Hematopoietic multipotent progenitor cell treated with erythropoietin and hydrocortisone succinate and interleukin-3 and kit ligand, for 15 days (in vitro differentiated cells): ENCODE results near the gene ATP9A.

Experiments used
- DNase-seq: peaks from one replicate; pipeline ENCODE4 v3.0.0-alpha.2; 2015; ENCODE audit warnings: low spot score

ATP9A gene

DNA sequence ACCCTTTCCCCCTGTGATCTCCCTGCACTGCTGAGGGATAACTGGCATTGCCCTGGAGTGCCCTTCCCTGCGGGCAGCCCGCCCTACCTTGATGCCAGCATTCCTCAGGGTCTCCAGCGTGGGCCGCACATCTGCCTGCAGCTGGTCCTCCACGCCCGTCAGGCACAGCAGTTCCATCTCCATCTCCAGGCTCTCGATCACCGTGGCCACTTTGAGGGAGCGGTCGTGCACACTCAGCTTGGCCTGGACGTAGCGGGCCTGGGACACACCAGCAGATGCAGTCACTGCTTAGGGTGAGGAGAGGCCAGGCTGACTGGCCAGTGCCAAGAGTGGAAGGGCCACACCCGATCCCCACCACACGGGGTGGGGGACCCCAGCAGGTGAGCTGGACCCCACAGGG, 143.1 kb downstream of the ATP9A start:
- DNase-seq: no peak

DNA sequence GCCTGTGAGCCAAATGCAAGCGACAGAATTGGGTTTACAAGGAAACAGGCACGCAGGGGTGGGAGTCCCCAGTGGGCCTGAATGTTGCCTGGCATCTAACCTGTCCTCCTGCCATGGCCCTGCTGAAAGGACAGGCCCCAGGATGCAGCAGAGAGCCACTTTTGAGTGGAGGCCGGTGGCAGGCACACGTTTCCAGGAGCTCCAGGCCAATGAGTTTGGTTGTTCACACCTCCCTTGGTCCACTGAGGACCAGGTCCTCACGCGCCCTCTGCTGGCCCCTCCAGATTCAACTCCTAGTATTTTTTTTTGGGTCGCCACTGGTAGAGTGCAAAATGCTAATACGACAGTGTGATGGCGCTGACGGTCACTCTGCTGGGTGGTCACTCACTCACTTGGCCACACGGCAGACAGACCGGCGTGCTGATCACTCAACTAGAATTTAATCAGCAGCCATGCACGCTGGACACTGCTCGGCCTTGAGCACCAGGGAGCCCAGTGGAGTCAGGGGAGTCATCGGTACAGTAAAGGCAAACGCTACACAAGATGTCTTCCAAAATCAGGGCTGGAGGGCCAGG, 143.9 kb downstream of the ATP9A start:
- peak; percentile 50 for DNase-seq

DNA sequence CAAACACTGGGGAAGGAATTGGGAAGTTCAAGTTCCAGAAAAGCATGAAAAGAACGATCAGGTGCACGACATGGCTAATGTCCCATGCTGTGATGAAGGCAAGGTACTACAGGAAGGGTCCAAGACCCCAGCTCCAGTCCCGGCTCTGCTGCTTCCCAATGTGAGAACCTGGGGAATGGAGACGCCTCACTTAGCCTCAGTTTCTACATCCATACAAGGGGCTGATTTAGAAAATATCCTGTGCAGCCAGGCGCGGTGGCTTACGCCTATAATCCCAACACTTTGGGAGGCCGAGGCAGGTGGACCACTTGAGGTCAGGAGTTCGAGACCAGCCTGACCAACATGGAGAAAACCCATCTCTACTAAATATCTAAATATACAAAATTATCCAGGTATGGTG, 144.9 kb downstream of the ATP9A start:
- DNase-seq: no peak

DNA sequence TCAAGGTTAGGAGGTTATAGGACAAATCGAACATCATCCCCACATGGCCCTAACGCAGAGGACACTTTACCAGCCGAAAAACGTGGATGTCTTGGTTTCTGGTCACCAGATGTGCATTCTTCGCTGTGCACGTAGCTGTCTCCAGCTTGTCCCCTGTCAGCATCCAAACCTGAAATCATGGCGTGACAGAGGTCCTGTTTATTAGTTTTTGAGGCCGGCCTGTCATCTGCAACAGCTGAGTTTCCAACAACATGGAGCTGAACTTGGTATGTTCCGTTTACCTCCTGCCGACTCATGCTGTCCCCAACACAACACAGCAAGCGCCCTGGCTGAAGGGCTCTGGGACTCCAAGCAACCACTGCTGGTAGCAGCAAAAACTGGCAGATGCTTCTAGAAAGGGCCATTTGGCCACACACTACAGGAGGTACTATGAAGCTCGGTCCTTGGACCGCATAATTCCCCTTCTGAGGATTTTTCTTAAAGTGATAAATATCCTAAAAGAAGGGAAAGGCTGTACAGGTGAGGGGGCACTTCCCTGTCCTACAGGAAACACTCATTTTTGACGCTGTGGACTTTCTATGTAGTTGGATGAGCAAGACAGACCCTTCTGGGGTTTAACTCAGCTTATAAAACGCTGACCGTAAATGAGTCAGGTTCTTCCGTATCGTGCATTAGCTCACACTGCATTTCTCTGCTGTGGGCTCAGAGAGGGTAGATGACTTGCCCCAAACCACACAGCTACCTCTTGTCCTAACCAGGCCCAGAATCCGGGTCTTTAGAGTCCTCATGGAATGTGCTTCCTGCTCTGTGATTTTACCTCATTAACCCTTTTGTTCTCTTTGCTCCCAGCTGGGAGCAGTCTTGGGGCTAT, 146.0 kb downstream of the ATP9A start:
- no peak for DNase-seq

DNA sequence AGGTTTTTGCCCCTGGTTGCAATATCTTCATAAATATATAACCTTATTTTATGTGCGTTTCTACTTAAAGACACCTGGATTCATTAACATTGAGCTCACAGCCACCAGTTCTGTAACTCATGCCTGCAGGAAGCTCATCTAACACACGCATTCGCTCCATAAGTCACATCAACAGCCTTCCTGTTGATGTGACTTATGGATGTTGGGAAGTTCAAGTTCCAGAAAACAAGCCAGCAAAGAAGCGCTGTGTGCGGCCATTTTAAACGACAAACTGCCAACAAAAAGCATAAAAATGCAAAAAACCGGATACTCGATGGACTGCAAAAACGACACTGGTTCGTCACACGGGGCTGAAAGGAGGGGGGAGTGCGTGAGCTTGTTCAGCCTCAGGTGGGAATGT, 147.8 kb downstream of the ATP9A start:
- no peak for DNase-seq

DNA sequence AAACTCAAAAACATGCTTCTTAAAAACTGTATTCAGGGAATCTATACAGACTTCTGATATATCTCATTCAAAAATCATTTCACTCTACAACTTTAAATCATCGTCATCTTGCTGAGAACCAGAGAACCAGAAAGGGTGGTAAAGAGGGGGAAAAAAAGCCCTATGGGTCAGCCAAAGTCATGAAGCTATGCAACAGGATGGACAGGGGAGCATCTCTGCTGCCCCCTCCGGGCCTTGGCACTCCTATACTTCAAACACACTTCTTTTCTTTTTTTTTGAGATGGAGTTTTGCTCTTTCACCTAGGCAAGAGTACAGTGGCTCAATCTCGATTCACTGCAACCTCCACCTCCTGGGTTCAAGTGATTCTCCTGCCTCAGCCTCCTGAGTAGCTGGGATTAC, 152.1 kb downstream of the ATP9A start:
- no peak for DNase-seq

DNA sequence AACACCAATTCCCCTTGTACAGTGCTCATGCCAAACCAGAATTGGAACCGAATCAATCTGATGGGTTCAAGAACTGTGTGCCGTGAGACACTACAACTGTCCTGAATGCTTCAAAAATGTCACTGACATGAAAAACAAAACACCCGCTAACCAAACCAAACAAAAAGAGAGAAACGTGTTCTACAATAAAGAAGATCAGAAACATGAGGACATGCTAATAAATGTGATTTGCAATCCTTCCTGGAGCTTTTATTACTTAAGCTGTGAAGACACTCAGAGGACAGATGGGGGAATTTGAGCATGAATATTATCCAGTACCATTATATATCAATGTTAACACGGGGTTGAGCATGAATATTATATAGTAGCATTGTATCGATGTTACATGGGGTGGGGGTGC, 153.5 kb downstream of the ATP9A start:
- DNase-seq: no peak

DNA sequence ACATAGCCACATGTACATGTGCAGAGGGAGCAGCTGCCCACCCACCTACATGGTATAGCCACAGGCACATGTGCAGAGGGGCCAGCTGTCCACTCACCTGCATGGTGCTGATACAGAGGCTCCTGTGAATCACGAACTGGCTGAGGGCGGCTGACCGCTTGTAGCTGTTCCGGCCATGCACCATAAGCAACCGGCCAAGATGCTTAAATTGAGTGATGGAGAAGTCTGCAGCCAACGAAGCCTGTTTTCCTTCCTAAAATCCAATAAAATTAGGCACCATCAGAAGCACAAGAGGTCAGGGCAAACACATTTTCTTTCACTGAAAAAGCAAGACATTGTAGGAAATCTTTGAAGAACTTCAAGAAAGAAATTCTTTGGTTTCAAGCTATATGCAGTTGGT, 154.6 kb downstream of the ATP9A start:
- DNase-seq: no peak

DNA sequence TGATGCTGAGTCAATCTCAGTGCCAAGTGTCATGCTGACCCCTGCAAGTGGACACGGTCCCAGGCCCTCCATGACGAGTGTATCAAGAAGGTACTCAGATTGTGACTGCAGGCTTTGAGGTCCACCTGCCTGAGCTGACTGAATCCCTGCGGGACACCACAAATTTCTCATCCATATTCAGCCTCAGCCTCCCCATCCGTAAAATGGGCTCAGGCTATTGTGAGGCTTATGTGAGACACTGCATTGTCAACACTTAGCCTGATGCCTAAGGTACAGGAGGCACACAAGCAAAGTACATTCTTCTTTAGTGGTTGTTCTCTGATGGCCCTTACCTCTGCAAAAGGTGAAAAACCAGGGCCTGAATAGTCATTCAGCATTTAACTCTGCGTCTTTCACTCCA, 155.3 kb downstream of the ATP9A start:
- no peak for DNase-seq

DNA sequence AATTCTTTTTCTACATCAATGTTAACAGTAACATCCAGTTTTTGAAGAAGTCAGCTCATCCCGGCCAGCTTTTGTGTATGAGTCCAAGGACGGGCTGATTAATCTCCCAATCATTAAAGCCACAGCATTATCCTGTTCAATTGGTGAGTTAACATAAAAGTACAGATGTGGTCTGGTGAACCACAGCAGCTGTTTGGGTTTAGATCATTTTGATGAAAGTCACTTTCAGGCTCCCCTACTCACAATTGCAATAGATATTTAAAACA, 156.6 kb downstream of the ATP9A start:
- no peak for DNase-seq

DNA sequence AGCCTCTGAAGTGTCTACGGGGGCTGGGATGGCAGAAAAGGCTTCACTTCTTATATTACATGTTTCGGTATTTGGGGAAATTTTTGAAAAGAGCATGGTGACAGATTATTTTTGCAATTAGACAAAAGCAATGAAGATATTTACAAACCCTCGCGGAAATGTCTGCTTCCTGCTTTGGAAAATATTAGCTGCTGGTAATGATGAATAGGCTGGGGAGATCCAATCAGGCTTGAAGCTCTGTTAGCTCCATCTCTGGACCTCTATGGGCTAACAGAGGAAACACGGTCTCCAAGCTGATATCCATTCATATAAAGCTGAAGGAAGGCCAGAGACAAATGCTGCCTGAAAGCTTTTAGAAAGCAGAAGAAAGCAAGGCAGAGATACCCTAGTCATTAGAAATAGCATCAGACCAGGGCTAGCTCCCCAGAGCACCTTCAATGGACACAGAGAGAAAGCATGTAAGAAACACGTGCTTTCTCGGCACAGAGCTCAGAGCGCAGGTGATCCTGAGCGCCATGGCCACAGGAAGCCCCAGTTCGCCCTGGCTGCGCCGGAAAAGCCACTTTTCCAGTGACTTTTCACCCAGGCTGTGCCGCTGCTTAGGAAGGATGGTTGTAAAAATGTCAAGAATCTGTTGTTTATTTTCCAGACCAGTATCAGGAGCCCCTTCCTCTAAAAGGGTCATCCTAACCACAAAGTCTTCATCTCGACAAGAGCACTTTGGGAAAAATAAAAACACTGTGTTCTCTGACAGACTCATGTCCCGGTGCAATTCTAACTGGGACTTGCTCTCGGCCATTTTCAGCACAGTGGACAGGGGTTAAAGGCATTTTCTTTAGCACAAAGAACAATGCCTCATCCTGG, 157.2 kb downstream of the ATP9A start:
- no peak for DNase-seq

DNA sequence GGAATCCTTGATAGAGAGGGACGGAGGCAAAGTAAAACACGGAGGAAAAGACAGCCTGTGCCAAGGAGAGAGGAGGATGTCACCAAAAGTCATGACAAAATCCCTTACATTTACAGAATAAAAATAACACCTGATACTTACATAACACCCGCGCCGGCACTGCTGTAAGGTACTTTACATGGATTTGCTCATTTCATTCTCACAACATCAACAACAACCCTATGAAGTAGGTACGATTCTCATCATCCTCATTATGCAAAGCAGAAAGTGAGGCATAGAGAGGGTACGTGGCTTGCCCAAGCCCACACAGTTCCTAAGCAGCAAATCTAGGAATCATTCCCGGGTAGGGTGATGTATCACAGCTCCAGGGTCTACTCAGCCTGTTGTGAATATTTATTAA, 158.1 kb downstream of the ATP9A start:
- DNase-seq: no peak

DNA sequence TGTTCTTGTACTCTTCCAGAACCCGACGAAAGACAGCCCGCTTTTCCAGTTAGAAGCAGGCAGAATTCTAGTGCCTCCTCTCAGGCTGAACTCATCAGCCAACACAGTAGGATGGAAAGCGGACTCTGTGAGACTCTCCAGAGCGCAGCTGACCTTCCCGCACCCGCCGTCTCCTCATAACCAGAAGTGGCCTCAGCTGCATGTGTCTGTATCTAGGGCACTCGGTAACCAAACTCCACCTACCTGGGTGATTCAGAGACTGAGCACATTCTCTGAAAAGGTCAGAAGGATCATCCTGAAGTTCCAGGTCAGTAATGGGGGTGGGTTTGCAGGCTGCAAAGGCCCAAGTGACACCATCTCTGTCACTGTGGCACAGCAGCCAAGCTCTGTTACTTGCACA, 158.9 kb downstream of the ATP9A start:
- no peak for DNase-seq

DNA sequence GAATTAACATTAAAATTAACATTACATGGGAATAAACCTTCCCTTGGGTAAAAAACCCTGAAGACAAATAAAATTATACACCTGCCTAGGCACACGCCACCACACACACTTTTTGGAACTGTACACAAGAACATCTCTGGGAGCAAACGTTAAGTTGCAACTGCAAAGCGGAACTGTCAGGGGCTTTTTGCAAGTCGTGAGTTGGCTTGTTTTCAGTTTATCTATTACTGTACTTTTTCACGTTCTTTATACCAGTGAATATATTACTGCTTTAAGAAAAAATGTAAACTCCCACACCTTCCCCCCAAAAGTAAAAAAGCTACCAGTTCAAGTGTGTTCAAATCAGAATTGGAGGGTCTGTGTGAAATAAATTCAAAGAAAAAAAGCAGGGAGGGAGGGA, 160.1 kb downstream of the ATP9A start:
- no peak for DNase-seq

DNA sequence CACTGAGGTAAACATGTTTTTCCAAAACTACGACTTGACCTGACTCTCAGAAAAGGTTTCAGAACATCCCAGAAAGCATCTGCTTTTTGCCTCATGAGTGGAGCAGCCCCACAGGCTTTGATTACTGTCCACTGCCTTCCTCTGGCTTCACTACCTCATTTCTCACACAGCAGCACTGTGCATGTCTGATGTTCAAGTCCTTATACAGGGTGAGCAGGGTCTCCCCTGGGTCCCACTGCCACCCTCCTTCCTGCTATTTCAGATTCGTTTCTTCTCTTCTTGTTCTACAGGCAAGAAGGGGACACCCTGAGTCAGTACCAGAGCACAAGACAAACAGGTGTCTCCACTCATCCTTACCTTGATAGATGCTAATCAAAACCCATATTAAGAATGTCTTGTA, 161.0 kb downstream of the ATP9A start:
- no peak for DNase-seq

DNA sequence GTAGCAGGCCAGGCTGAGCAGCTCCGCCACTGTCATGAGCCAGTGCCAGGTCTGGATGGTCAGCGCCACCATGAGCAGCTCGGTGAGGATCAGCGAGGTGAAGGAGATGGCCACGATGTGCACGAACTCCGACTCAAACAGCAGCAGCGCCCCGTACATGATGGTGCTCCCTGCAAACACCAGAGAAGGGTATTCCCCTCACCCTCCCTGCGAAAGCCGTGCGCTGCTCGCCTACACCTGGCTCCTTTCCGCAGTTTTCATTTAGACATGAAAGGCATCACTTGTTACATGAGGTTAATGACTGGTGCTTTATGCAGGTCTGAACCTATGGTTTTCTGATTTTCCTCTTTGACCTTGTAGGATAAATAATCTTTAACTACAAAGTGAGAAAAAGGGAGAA, 163.3 kb downstream of the ATP9A start:
- DNase-seq: no peak

DNA sequence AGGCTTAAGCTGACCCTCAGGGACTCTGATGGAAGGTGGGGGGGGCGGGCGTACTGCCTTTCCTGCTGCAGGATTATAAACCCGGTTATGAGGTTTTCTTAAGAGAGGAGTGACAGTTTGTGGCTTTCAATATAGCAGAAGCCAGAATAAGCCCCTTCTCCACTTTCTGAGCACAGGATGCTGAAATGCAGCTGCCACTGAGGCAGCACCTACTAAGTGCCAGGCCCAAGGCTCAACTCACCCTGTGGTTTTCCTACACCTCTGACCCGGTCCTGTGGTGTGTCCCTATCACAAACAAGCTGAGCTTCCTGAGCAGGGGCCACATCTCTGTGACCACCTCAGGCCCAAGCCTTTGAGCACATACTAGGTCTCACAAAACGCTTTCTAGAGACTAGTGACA, 166.1 kb downstream of the ATP9A start:
- no peak for DNase-seq

DNA sequence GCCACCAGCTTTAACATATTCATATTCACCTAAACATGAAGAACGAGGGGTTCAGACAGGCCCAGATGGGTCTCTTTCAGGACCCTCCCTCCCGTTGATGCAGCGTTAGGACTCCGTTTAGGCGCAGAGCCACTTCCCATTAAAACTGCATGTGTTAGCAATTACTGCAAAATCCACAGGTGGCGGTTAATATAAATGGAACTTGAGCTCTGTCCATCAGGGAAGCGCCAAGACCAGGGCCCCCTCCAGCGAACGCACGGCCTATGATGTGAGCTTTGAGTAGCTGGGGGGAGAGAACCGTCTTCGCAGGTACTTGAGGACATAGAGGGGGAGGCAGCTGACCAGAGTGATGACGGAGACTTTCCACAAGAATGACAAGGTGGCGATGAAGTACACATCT, 167.2 kb downstream of the ATP9A start:
- DNase-seq: no peak

DNA sequence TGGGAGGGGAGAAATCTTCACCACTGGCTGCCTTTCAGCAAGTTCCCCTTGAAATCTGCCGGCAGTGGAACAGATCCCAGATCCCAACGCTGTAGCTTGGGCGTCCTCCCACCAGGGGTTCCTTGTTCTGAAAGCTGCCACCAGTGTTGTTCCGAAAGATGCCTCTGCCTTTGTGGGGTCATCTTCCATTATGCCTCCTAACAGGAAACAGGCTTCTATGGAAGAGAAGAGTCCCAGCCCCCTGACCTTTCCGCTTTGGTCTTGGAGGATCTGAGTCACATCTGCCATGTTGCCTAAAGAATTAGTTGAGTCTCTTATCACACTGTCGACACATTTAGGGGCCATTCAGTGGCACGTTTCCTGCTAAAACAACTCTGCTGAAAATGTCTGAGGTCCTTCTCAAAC, 168.2 kb downstream of the ATP9A start:
- no peak for DNase-seq

DNA sequence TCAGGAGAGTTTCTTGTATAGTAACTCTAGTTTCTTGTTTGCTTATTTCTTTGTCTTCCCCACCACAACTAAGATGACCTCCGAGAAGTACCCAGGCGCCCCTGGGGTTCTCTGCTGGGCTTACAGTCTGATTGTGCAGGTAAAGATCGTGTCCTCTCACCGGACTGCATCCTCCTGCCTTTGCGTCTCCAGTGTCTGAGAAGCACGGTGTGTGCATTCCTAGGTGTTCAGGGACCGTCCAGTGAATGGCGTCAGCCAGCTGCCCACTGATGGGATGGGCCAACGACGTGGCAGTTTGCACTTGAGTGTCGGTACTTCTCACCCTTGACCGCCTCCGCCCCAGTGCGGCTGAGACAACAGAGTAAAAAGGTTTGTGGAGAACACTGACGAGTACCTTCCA, 169.6 kb downstream of the ATP9A start:
- DNase-seq: no peak

DNA sequence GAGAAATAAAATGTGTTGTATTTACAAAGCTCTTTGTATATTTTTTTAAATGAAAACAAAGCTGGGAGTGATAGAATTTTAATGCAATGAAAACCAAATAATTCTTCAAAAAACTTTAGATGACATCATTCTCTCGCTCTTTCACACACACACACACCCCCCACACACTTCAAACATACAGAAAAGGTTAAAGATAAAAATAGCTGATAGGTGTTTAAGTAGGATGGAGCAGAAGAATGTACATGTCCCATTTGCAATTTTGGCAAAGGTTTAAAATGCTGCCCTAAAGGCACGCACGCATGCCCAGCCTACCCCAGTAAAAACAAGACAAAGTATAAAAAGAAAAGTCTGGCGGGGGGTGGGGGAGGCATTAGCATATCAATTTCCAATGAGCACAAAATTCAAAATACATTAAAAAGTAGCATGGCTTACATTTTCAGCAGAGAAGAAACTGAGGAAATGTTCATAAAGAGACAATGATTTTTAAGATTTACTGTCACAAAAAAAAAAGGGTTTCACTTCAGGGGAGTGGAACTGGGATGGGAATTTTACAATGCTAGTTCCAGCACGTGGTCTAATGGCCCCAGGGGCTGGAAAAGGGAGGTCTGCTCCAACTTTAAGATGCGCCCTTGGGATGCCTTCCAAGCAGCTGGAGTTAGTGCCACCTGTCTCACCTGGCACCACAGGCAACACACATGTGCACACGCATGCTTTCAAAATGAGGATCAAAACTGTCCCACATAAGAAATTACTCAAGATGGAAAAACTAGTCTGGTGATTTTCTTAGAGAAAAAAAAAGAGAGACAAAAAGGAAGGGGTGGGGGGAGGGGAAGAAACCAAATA, 170.6 kb downstream of the ATP9A start:
- no peak for DNase-seq

DNA sequence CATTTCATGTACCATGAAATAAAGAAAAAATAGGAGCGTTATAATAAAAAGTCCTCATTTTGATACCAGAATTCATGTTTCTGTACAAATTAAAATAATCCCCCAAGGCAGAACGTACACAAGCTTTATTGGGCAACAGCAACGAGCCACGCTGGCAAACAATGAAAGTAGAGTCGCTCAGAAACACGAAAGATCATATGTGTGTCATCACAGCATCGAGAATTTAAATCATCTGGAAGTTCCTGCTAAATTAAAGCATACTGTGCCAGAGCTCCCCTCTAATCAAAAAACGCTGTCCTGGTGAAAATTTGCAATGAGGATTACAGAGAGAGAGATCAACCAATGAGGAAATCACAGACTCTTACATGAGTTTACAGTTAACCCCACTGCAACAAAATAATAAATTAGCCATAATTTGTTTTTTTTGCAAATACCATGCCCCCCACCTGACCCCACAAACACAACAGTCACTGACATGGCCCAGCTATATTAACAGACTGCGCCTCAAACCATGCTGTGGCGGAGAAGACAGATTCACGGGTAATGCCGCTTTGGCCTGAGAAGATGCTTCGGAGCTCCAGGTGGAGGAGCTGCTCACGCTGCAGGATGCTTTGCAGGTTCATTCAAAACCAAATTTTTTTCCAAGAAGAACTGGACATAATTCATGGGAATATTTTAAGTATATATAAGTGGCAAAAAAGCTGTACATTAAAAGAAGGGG, 171.4 kb downstream of the ATP9A start:
- no peak for DNase-seq
